ENCODE measurements around the gene EFTUD2. TPM values are rescaled to one million over a fixed set of nuclear protein-coding genes. Genes with fewer than 3 reads are reported as not detected.
"Not testable (repeated sequence)": the region's sequence is repeated elsewhere in the genome, so short reads cannot be mapped to it uniquely, and the experiment has no call there.

Gene EFTUD2
- total and polyA plus RNA-seq, 2 of the 8 experiments (the other 6 are each of a cell fraction or from before 2014, with no cell fraction given): 118 to 195 TPM

- H2AFZ ChIP-seq (ENCODE audit: low read length); FAIRE-seq; H3K4me2 ChIP-seq (ENCODE audit: insufficient read depth in 1 of 2, low read depth in 2 of 2, low read length in 2 of 2); H3K23me2 ChIP-seq (ENCODE audit: low read depth, low read length); H4K5ac ChIP-seq (ENCODE audit: insufficient read length, low read depth, low read length); H2BK120ac ChIP-seq (replicated peaks; ENCODE audit: low read depth, low read length); H2BK12ac ChIP-seq (ENCODE audit: low read depth, low read length); H3K23ac ChIP-seq (ENCODE audit: insufficient read length); H3K4me3 ChIP-seq (ENCODE audit: extremely low read depth in 1 of 4, insufficient read depth in 2 of 4, low read depth in 3 of 4, low read length in 4 of 4); H3K4ac ChIP-seq (replicated peaks; ENCODE audit: insufficient read length, low read depth, low read length); H2BK5ac ChIP-seq (ENCODE audit: low read depth, low read length); H3K56ac ChIP-seq (replicated peaks; ENCODE audit: insufficient read length, low read depth, low read length); H3K27ac ChIP-seq (ENCODE audit: low read depth, low read length); H3K9ac ChIP-seq (replicated peaks in 1 of 4; ENCODE audit: extremely low read depth in 1 of 4, low read depth in 3 of 4, low read length in 3 of 4); H4K91ac ChIP-seq (replicated peaks; ENCODE audit: insufficient read length, low read length); H3K79me1 ChIP-seq (ENCODE audit: low read depth, low read length); H2BK20ac ChIP-seq (ENCODE audit: low read length); H3K36me3 ChIP-seq (ENCODE audit: control insufficient read depth in 2 of 4, insufficient read depth in 4 of 4, low read length in 3 of 4); H3K18ac ChIP-seq (ENCODE audit: extremely low read depth, low read length); H3K9me3 ChIP-seq (ENCODE audit: insufficient read depth in 2 of 2, low read depth in 1 of 2, low read length in 1 of 2); H2AK5ac ChIP-seq (ENCODE audit: low read depth, low read length); H3K4me1 ChIP-seq (replicated peaks in 1 of 4; ENCODE audit: control insufficient read depth in 3 of 4, insufficient read depth in 4 of 4, low read length in 3 of 4); H4K8ac ChIP-seq (ENCODE audit: extremely low read depth, insufficient read depth, low read length); DNase-seq (ENCODE audit: low read depth in 1 of 2, low spot score in 2 of 2); H2BK15ac ChIP-seq (ENCODE audit: low read length); H3K27me3 ChIP-seq (replicated peaks in 1 of 4; ENCODE audit: control insufficient read depth in 3 of 4, extremely low read depth in 1 of 4, insufficient read depth in 3 of 4, low read length in 3 of 4); H3K14ac ChIP-seq (ENCODE audit: insufficient read length): not testable (repeated sequence)
- H4K20me1 ChIP-seq (replicated peaks in 1 of 2; ENCODE audit: control insufficient read depth in 1 of 2, insufficient read depth in 2 of 2, low read length in 2 of 2): peaks cover 0 to 14% of the 10 kb centered on the region in 2 experiments
- ChIA-PET POLR2A (ENCODE audit: partially characterized antibody) (interaction anchor here (1.1 to 1.8 kb wide), 4 partner anchors 8 to 29 kb away, joined by 3 to 6 read pairs (median 4); no protein-coding TSS in a partner anchor), CTCF (ENCODE audit: partially characterized antibody) (interaction anchor here (0.9 kb wide), 3 partner anchors 14 to 60 kb away, joined by 3 to 5 read pairs (median 3); no protein-coding TSS in a partner anchor)
- 90% methylated on average over 6 of the region's 6 CpGs; no CpG with 5 or more reads in 1 of the 2 experiments for WGBS, 2 experiments (ENCODE audit: extremely low coverage in 1 of 2, insufficient coverage in 1 of 2, insufficient read length in 1 of 2, insufficient replicate concordance in 2 of 2, low coverage in 1 of 2, low lambda C conversion rate in 2 of 2, missing lambda C conversion rate in 1 of 2)
- H3K79me2 ChIP-seq (ENCODE audit: control insufficient read depth in 1 of 2, insufficient read depth in 2 of 2, low read length in 2 of 2): peaks cover 13 to 94% of the 10 kb centered on the region in 2 experiments
Observed at GRCh38 chr17:44818508-44818907, 80.7 kb downstream of the EFTUD2 start.
